Omental fat pad (tissue), 4 donors: ENCODE results near the gene GPHB5. TPM values are rescaled to one million over a fixed set of nuclear protein-coding genes. Genes with fewer than 3 reads are reported as not detected.

Experiments used
- ATAC-seq: fragments of 150-250 bp; one replicate; pipeline ENCODE4 v1.9.1; 2016; ENCODE audit warnings: mild to moderate bottlenecking, moderate library complexity; ENCODE audit not compliant: low FRiP score
- DNase-seq: peaks from one replicate; pipeline ENCODE4 v3.0.0-alpha.2; 2019; ENCODE audit warnings: low spot score
- total RNA-seq, 4 donors: library from RNA; depleted of rRNA; stranded (reverse); fragments of >200 nt; gene quantifications; one replicate each; pipeline ENCODE4 v1.1.0, GENCODE V29; 2016
- TF ChIP-seq, protein P1 (sequence below), 3 donors: fragments of 450-650 bp; IDR thresholded peaks; one replicate each; pipeline ENCODE4 v1.5.1; 2016 to 2017; ENCODE audit warnings: antibody characterized with exemption in 3 of 3, mild to moderate bottlenecking in 3 of 3, moderate library complexity in 2 of 3

The GPHB5 gene
- total RNA-seq, 4 donors from 2014 or later, result not detected

GRCh38 chr14:63296060-63296563 lies 22.6 kb downstream of the GPHB5 start:
- DNase-seq, result no peak
- no peak for ATAC-seq
- TF ChIP-seq, protein P1, sequence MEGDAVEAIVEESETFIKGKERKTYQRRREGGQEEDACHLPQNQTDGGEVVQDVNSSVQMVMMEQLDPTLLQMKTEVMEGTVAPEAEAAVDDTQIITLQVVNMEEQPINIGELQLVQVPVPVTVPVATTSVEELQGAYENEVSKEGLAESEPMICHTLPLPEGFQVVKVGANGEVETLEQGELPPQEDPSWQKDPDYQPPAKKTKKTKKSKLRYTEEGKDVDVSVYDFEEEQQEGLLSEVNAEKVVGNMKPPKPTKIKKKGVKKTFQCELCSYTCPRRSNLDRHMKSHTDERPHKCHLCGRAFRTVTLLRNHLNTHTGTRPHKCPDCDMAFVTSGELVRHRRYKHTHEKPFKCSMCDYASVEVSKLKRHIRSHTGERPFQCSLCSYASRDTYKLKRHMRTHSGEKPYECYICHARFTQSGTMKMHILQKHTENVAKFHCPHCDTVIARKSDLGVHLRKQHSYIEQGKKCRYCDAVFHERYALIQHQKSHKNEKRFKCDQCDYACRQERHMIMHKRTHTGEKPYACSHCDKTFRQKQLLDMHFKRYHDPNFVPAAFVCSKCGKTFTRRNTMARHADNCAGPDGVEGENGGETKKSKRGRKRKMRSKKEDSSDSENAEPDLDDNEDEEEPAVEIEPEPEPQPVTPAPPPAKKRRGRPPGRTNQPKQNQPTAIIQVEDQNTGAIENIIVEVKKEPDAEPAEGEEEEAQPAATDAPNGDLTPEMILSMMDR (IDR thresholded peaks at IDR 0.05), result no peak

- TF ChIP-seq, protein P1 (IDR thresholded peaks at IDR 0.05), result no peak
- ATAC-seq (no peak), DNase-seq (no peak)
These were observed 23.5 kb downstream of the GPHB5 start for GRCh38 chr14:63295231-63295685.

DNA sequence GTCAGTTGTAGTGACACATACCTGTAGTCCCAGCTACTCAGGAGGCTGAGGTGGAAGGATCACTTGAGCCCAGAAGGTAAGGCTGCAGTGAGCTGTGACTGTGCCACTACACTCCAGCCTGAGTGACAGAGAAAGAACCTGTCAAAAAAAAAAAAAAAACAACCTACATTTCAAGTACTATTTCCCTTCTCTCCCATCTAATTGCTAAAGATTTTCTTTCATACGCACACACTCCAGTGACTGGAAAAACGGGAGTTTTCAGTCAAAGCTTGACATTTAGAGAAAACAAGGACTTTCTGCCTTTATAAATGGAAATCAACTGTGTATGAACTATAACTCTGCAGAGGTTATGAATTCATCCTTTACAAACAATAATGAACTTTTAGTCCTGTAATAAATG lies 25.9 kb downstream of the GPHB5 start:
- DNase-seq (no peak), ATAC-seq (no peak)
- TF ChIP-seq, protein P1 (IDR thresholded peaks at IDR 0.05), result no peak

DNA sequence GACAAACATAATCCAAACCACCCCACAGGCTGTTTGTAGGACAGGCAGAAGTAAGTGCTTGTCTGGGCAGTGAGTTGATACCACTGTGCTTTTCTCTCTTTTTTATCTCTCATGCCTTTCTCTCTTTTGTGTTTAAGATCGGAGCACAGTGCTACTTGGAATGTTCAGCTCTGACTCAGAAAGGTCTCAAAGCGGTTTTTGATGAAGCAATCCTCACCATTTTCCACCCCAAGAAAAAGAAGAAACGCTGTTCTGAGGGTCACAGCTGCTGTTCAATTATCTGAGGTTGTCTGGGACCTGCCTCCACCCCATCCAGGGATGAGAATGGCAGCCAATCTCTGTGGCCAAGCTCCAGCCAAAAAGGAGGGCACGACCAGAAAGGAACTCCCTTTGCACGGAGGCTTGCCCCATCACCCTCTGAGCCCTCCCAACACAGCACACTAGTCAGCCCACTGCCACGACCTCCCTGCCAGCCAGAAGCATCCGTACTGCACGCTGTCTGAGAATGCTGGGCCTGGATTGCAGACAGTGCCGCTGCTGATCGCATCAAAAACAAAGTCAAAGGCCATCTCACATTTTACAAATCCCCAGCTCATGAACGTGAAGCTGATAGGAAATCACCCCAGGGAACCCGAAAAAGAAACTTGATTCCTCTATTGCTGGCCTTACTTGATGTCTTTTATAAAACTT lies 27.8 kb downstream of the GPHB5 start:
- DNase-seq (no peak), ATAC-seq (no peak)
- TF ChIP-seq, protein P1 (IDR thresholded peaks at IDR 0.05), result no peak

DNA sequence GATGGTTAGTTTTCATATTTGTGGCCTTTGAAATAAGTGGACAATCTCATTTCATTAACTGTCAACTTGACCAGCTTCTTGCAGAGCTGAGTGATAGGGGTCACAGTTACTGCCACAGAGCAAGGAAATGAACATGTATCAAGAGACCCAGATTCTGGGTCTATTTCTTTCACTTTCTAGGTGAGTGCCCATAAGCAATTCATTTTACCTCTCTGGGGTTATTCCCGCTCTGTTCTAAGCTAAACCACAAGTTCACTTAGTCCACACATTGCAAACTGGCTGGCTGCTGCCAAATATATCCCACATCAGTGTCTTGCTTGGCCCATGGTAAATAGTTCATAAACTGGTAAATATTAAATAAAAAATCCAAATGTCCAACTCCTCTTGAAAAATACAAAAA lies 29.9 kb downstream of the GPHB5 start:
- ATAC-seq, result no peak
- no peak for DNase-seq
- TF ChIP-seq, protein P1 (IDR thresholded peaks at IDR 0.05), result no peak

- ATAC-seq (no peak), DNase-seq (no peak)
These were observed 30.9 kb downstream of the GPHB5 start for GRCh38 chr14:63287666-63288483.

More at GRCh38 chr14:63287666-63288483, 30.9 kb downstream of the GPHB5 start:
- TF ChIP-seq, protein P1 (IDR thresholded peaks at IDR 0.05), result no peak
